Large intestine (tissue), 3 donors: ENCODE results near the gene PDE4D. TPM values are rescaled to one million over a fixed set of nuclear protein-coding genes. Genes with fewer than 3 reads are reported as not detected.

Source experiments
- DNase-seq, 2 donors: peaks; one replicate each; pipeline versions ENCODE4 v3.0.0 to v3.0.0-alpha.2; 2013
- H3K27ac ChIP-seq: one replicate; pipeline ENCODE4 v1.5.1; 2013; ENCODE audit warnings: low read length
- H3K27me3 ChIP-seq: 2 replicates; pipeline ENCODE4 v1.6.1; 2013; ENCODE audit warnings: low read length; ENCODE audit not compliant: control insufficient read depth, insufficient read depth
- H3K36me3 ChIP-seq: 2 replicates; pipeline ENCODE4 v1.6.1; 2013; ENCODE audit warnings: low read length; ENCODE audit not compliant: control insufficient read depth, insufficient read depth
- H3K4me1 ChIP-seq: one replicate; pipeline ENCODE4 v1.6.1; 2013; ENCODE audit warnings: low read length; ENCODE audit not compliant: control insufficient read depth, insufficient read depth
- H3K4me3 ChIP-seq: one replicate; pipeline ENCODE4 v1.5.1; 2013; ENCODE audit warnings: low read length
- H3K9me3 ChIP-seq: one replicate; pipeline ENCODE4 v1.6.1; 2013; ENCODE audit warnings: mild to moderate bottlenecking, low read depth, low read length, moderate library complexity; ENCODE audit not compliant: control insufficient read depth
- WGBS: methylation state at CpG from one replicate; pipeline ENCODE4 v1.1.5; 2013; ENCODE audit warnings: low lambda C conversion rate; ENCODE audit not compliant: insufficient coverage; 5-methylcytosine and 5-hydroxymethylcytosine counted together
- polyA plus RNA-seq: library from polyadenylated mRNA; unstranded; fragments of 120-200 nt; gene quantifications from one replicate; pipeline ENCODE4 v1.2.1, GENCODE V29; 2013

PDE4D gene
- polyA plus RNA-seq, 1 donor: 13.5 TPM

DNA sequence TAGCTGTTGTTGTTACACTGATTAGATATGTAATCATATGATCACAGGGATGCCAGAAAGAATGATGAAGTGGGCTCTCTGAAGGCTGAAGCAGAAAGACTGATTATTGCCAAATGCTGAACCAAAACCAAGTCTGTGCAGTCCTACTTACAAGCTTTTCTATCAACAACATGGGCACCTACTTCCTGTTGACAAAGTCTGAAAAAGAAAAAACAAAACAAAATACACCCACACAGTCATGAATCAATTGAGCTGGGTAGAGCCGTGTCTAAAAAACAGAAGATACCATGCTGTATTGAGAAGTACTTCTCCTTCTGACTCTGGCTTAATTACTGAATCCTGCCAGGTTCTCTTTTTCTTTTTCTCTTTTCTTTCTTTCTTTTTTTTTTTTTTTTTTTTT, 947.3 kb downstream of the PDE4D start:
- WGBS: no CpG with 5 or more reads among the region's 1 CpG
- Histone ChIP-seq H3K9me3 (no peaks in the 10 kb centered on the region), H3K4me3 (no peak overlapping the region), H3K27me3 (no peaks in the 10 kb centered on the region), H3K36me3 (no peaks in the 10 kb centered on the region), H3K27ac (no peak overlapping the region), H3K4me1 (no peaks in the 10 kb centered on the region)
- no peak for DNase-seq

DNA sequence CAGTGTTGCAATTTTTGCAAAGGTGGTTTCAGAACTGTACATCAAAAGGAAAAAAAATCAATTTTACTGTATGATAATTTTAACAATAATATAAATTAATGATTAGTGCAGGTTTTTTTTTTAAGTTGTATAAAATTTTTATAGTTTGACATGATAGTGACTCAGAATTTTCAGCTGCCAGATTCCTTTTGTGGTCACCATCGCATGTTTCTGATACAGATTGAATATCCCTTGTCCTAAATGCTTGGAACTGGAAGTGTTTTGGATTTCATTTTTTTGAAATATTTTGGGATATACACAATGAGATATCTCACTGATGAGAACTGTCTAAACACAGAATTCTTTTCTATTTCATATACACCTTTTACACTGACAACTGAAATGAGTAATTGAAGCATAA, 949.3 kb downstream of the PDE4D start:
- DNase-seq: no peak
- Histone ChIP-seq H3K9me3 (no peaks in the 10 kb centered on the region), H3K4me1 (no peaks in the 10 kb centered on the region), H3K4me3 (no peak overlapping the region), H3K36me3 (no peaks in the 10 kb centered on the region), H3K27me3 (no peaks in the 10 kb centered on the region), H3K27ac (no peak overlapping the region)
- no CpG with 5 or more reads among the region's 1 CpG for WGBS

DNA sequence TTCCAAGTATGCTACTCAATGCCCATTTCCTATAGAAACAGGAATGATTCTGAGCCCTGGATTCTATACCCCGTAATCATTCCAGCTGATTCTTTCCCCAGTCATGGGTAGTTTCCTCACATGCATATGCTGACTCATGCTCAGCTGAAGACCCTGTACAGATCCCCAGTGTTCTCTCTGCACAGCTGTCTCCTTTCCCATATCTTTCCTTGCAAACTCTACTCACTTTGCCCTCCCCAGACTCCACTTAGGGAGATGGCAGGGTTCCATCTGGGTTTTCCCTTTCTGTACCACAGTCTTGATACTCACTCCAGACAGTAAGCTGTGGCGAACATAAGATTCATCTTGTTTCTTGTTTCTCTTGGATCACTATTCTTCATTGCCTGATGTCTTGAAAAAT, 953.1 kb downstream of the PDE4D start:
- DNase-seq: no peak
- H3K27ac ChIP-seq: no peak overlapping the region
- no peaks in the 10 kb centered on the region for H3K36me3 ChIP-seq
- no peak overlapping the region for H3K4me3 ChIP-seq
- no peaks in the 10 kb centered on the region for H3K4me1 ChIP-seq
- H3K9me3 ChIP-seq: no peaks in the 10 kb centered on the region
- WGBS: 100% methylated on average over 1 of the region's 2 CpGs
- H3K27me3 ChIP-seq: no peaks in the 10 kb centered on the region

DNA sequence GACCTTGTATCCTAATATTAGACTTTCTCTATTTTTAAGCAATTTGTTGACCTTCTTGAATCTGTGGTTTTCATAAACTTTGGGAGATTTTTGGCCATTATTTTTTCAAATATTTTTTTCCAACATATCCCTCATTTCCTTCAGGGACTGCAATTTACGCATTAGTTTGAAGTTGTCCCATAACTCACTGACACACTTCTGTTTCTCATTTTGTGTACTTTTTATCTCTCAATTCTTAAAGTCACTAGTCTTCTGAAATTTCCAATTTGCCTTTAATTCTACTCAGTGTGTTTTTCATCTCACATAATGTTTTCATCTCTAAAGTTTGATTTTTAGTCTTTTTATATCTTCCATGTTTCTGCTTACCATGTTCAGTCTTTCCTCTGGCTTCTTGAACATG, 953.9 kb downstream of the PDE4D start:
- Histone ChIP-seq H3K27ac (no peak overlapping the region), H3K36me3 (no peaks in the 10 kb centered on the region), H3K4me1 (no peaks in the 10 kb centered on the region), H3K27me3 (no peaks in the 10 kb centered on the region), H3K9me3 (no peaks in the 10 kb centered on the region), H3K4me3 (no peak overlapping the region)
- DNase-seq: no peak
- WGBS: 100% methylated on average over 1 of the region's 1 CpG

DNA sequence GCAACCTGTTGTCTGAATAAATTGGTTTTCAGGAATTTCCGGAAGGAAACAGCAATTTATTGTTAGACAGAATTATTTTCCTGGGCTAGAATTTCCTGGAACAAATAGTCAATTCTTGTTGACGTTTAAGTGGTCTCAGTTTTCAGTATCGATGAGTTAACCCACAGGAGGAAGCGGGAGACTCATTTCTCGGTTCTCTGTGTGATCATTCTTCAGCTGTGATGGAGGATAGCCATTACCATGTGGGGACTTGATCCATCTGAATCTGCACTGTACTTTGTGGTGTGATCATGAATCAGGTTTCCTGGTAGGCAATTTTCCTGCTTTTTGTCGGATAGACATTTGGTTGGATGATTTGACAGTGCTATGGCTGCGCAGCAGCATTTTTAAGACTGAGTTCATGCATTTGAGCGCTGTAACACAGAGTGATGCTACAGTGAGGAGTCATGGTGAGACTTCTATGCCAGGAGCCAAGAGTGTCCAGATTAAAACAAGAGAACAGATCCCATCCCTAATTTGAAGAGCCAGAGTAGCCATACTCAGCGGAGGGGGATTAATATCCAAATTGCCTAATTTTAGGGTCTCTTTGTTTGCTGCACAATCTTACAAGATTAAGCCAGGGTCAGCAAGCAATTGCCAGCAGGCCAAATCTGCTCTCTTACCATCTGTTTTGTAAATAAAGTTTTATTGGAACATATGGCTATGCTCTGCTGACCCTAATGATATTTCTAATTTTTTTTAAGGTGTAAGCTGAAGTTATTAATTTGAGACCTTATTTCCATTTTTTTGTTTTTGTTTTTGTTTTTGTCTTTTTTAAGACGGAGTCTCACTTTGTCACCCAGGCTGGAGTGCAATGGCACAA, 954.7 kb downstream of the PDE4D start:
- no peaks in the 10 kb centered on the region for H3K27me3 ChIP-seq
- H3K9me3 ChIP-seq: no peaks in the 10 kb centered on the region
- DNase-seq: no peak
- no peaks in the 10 kb centered on the region for H3K4me1 ChIP-seq
- no peak overlapping the region for H3K4me3 ChIP-seq
- H3K36me3 ChIP-seq: no peaks in the 10 kb centered on the region
- whole genome bisulfite sequencing: 100% methylated on average over 1 of the region's 10 CpGs
- no peak overlapping the region for H3K27ac ChIP-seq

DNA sequence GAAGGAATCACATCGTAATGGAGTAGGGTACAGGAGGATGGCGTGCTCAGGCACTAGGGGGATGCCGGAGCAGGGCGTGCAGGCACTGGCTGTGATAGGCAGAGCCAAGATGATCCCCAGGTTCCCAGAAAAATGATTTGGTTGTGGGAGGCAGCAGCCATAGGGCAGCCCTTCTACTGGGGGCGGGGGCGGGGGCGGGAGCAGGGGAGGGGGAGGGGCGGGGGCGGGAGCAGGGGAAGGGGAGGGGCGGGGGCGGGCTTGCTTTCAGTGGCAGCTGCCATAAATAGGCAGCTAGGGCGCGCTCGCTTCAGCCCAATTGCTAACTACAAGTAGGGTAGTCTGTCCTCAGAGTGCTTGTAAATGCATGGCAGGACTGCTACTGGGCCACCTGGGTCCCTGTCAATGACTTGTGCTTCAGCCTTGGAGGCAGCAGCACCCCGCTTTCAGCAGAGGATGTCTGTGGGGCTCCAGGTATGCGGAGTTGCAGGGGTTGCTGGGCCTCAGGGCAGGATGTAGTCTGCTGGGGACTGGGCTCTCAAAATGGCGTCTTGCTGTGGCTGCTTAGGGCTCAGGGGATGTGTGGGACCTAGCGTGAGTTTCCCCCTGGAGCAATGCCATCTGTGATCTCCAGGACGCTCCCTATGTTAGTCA, 956.4 kb downstream of the PDE4D start:
- Histone ChIP-seq H3K9me3 (no peaks in the 10 kb centered on the region), H3K4me1 (no peaks in the 10 kb centered on the region), H3K36me3 (no peaks in the 10 kb centered on the region), H3K4me3 (no peak overlapping the region), H3K27ac (no peak overlapping the region), H3K27me3 (peaks cover 3% of the 10 kb centered on the region)
- no CpG with 5 or more reads among the region's 19 CpGs for WGBS
- no peak for DNase-seq

DNA sequence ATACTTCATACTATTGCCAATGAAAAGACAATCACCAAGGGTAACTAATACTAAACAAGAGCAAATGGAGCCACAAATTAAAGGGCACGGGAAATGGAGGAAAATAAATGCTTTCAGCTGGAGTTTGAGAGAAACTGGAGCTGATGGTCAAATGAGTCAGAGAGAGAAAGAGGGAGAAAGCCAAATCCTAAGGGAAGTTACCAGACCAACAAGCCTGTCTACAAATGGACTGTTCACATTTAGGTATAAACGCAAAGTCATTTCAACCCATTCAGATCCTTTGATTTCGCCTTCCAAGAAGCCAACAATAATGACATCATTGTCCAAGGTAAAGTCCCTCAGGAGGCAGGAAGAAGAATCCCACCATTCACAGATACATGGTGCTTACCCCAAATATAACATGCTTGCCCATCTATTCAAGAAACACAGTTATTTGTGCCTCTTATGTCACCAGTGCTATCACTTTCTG, 958.9 kb downstream of the PDE4D start:
- no peak for DNase-seq
- Histone ChIP-seq H3K9me3 (no peaks in the 10 kb centered on the region), H3K27ac (no peak overlapping the region), H3K4me3 (no peak overlapping the region), H3K27me3 (peaks cover 3% of the 10 kb centered on the region), H3K36me3 (no peaks in the 10 kb centered on the region), H3K4me1 (no peaks in the 10 kb centered on the region)
- 100% methylated on average over 1 of the region's 3 CpGs for WGBS

DNA sequence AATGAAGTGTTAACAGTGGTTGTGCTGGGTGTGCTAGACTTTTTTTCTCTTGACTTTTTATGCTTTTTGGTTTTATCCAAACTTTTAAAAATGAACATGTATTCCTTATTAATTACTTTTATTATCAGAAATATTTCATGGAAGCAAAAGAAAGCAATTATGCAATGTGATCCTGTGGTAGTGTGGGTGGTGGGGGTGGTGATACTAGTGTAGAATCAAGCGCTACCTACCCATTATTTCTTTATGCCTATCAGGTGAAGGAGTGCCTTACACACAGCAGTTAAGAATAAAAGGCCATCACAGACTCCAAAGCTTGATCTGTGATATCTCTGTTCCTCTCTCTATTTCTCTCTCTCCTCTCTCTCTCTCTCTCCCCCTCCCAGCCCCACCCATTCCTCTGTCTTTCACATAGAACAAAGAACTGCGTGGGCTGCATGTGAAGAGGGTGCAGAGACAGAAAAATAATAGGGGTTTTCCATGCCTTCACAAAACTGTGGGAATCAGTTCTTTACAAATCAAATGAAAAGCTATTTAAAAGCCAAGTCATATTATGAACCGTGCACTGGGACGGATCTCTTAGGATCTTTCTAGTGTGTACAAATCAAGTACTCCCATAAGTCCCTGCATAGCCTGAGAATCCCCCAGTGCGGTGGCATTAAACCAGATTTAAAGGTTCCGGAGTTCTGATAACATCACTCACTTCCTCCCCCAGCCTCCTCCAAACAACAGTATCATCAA, 959.5 kb downstream of the PDE4D start:
- WGBS: 90% methylated on average over 2 of the region's 6 CpGs
- H3K36me3 ChIP-seq: no peaks in the 10 kb centered on the region
- no peak overlapping the region for H3K27ac ChIP-seq
- DNase-seq: no peak
- H3K9me3 ChIP-seq: no peaks in the 10 kb centered on the region
- H3K27me3 ChIP-seq: peaks cover 5% of the 10 kb centered on the region
- H3K4me3 ChIP-seq: no peak overlapping the region
- H3K4me1 ChIP-seq: no peaks in the 10 kb centered on the region

DNA sequence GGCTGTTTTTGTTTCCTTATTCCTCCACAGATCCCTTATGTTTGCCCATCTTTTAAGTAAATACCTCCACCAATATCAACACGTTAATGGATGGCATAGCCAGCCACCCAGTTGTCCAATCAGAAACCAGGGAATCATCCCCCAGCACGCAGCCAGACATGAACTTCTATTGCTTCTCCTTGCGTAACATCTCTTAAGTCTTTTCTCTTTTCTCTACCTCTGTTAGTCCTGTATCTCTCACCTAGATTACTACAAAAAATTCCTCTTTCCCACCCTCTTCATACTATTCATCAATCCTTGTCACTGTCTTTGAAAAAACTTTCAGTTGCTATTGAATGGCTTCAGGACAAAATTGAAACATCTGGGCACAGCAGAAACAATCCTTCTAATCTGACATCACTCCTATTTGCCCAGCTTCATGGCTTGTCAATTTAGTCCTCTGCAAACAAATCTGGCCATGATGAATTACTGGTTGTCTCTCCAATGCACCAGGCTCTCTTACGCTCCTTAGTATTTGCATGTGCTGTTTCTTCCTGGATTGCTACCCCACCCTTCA, 961.4 kb downstream of the PDE4D start:
- 62% methylated on average over 2 of the region's 4 CpGs for WGBS
- H3K27ac ChIP-seq: no peak overlapping the region
- H3K27me3 ChIP-seq: peaks cover 5% of the 10 kb centered on the region
- no peaks in the 10 kb centered on the region for H3K4me1 ChIP-seq
- H3K4me3 ChIP-seq: no peak overlapping the region
- H3K9me3 ChIP-seq: no peaks in the 10 kb centered on the region
- no peak for DNase-seq
- no peaks in the 10 kb centered on the region for H3K36me3 ChIP-seq

DNA sequence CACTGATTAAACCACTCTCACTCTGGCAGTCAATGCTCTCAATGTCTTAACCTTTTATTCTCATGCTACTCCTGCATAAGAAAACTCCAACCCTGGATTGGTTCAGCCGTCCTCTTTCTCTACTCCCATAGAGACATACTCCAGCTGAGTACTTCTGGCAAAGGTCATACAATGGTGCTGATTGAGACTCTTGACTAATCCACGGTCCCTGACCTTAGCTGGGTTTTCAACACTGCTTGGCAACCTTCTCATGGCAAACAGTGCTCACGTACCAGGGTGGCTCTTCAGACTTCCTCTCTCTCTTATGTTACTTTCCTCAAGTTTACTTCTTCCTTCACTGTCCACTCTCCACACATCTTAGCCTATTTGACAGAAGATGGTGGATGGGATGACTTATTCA, 963.0 kb downstream of the PDE4D start:
- no peak for DNase-seq
- Histone ChIP-seq H3K4me3 (no peak overlapping the region), H3K4me1 (no peaks in the 10 kb centered on the region), H3K27ac (no peak overlapping the region), H3K27me3 (peaks cover 5% of the 10 kb centered on the region), H3K9me3 (no peaks in the 10 kb centered on the region), H3K36me3 (no peaks in the 10 kb centered on the region)
- 90% methylated on average over 2 of the region's 3 CpGs for WGBS
